ENCODE measurements around the gene CYP19A1. TPM values are rescaled to one million over a fixed set of nuclear protein-coding genes. Genes with fewer than 3 reads are reported as not detected.

CYP19A1 gene
- total RNA-seq, 4 donors from 2014 or later: not detected

- no peaks in the 10 kb centered on the region for H3K36me3 ChIP-seq
- no peak overlapping the region for H3K4me3 ChIP-seq
- no peaks in the 10 kb centered on the region for H3K4me1 ChIP-seq
- intact Hi-C loops (cut with DNase I; ENCODE audit: low total_unique reads): no loop called here
- no peaks in the 10 kb centered on the region for H3K27me3 ChIP-seq
- H3K27ac ChIP-seq: no peak overlapping the region
- H3K9me3 ChIP-seq: no peaks in the 10 kb centered on the region
- no peak for DNase-seq
- no peak for TF ChIP-seq CTCF (IDR thresholded peaks at IDR 0.05)
Measured at GRCh38 chr15:51315726-51316125, 22.7 kb downstream of the CYP19A1 start.

- Histone ChIP-seq H3K9me3 (no peaks in the 10 kb centered on the region), H3K36me3 (no peaks in the 10 kb centered on the region), H3K27ac (no peak overlapping the region), H3K27me3 (no peaks in the 10 kb centered on the region), H3K4me3 (no peak overlapping the region), H3K4me1 (no peaks in the 10 kb centered on the region)
- TF ChIP-seq POLR2A (IDR thresholded peaks at IDR 0.05): no peak
- no peak for TF ChIP-seq CTCF (IDR thresholded peaks at IDR 0.05)
- intact Hi-C loops (cut with DNase I; ENCODE audit: low total_unique reads): no loop called here
- no peak for DNase-seq
Measured at GRCh38 chr15:51314391-51315337, 23.7 kb downstream of the CYP19A1 start.

- no peak overlapping the region for H3K4me3 ChIP-seq
- no peaks in the 10 kb centered on the region for H3K9me3 ChIP-seq
- DNase-seq: no peak
- H3K4me1 ChIP-seq: no peaks in the 10 kb centered on the region
- H3K27ac ChIP-seq: no peak overlapping the region
- intact Hi-C loops (cut with DNase I; ENCODE audit: low total_unique reads): no loop called here
- no peaks in the 10 kb centered on the region for H3K36me3 ChIP-seq
- H3K27me3 ChIP-seq: no peaks in the 10 kb centered on the region
- TF ChIP-seq POLR2A (IDR thresholded peaks at IDR 0.05) (no peak), CTCF (IDR thresholded peaks at IDR 0.05) (no peak)
Measured at GRCh38 chr15:51313644-51314280, 24.6 kb downstream of the CYP19A1 start.

DNA sequence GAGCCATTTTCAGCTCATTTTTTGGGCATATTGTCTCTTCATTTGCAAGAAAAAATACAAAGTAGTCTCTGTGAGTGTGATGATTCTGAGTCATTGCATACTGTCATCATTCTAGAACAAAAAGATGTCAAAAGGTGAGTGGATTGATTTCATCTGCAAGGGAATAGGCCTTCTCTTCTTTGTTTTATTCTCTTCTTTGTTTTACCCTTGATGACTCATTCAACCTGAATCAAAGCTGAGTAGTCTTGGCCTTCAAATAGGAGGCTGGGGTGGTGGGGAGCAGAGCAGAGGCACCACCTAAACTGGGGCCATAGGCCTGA, 25.4 kb downstream of the CYP19A1 start:
- H3K4me1 ChIP-seq: no peaks in the 10 kb centered on the region
- H3K9me3 ChIP-seq: no peaks in the 10 kb centered on the region
- DNase-seq: no peak
- no peaks in the 10 kb centered on the region for H3K36me3 ChIP-seq
- intact Hi-C loops (cut with DNase I; ENCODE audit: low total_unique reads): no loop called here
- H3K4me3 ChIP-seq: no peak overlapping the region
- H3K27me3 ChIP-seq: no peaks in the 10 kb centered on the region
- H3K27ac ChIP-seq: no peak overlapping the region
- TF ChIP-seq POLR2A (IDR thresholded peaks at IDR 0.05): no peak
- no peak for TF ChIP-seq CTCF (IDR thresholded peaks at IDR 0.05)
